HG02973 (cell line): ENCODE data around the gene IER5L.

ENCODE experiments used
- ATAC-seq: cut with Tn5 transposase; IDR thresholded peaks from one replicate; pipeline ENCODE4 v1.9.1; 2021; ENCODE audit warnings: moderate library complexity; ENCODE audit not compliant: unreplicated experiment

IER5L gene

DNA sequence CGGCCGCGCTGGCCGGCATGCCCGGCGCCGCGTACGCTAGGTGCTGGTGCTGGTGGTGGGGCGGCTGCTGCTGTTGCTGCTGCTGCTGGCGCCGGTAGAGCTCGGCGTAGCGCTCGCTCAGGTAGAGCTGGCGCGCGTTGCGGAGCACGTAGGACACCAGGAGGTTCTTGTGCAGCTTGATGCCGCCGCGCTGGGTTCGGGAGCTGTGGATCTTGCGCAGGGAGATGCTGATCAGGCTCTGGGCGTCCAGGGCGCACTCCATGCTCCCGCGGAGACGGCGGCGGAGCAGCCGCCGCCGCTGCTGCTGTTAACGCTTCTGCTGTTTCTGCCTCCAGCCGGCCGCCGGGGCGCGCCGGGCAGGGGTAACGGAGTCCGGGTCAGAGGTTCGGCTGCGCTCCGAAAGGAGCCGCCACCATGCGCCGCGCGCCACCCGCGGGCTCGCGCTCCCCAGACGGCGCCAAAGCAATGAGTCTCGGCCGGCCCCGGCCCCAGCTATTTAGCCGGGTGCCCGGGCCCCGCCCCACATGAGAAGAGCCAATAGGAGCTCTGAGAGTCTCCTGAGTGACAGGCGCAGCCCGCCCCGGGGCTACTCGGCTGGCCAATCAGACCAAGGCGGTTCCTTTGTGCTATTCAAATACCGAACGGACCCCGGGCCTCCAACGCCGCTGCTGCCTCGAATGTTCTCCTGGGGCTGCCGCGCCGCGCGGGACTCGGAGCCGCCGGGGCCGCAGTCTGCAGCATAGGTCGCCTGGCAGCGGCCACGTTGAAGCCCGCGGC, at the start of gene IER5L:
Gene IER5L (minus strand): TSS at position 471 of the 777 bp plus-strand sequence. CDS start 209 bp downstream, at position 262.
- peak; percentile 73 for ATAC-seq

DNA sequence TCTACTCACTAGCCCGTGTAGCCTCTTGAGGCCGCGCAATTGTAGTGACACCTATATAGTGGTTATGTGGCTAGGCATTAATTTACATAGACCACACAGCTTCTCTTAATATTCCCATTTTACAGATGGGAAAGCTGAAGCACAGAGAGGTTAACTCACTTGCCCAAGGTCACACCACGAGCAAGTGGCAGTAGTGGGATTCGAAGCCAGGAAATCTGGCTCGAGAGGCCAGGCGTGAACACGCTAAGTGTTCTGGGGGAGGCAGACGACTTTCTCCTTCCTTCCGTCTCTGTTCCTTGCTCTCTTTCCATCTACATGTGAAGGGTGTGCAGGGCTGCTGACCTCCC, 49.8 kb upstream of the IER5L start:
- ATAC-seq = no peak

GRCh38 chr9:129225815-129226214, 47.8 kb upstream of the IER5L start:
- ATAC-seq = no peak

DNA sequence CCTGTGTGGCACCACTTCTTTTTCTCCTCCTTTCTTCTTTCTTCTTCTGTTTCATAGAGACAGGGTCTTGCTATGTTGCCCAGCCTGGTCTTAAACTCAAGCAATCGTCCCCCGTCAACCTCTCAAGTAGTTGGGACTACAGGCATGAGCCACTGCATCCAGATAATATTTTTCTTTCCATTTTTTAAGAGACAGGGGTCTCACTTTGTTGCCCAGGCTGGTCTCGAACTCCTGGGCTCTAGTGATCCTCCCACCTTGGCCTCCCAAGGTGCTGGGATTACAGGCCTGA, 47.4 kb upstream of the IER5L start:
- ATAC-seq = no peak

DNA sequence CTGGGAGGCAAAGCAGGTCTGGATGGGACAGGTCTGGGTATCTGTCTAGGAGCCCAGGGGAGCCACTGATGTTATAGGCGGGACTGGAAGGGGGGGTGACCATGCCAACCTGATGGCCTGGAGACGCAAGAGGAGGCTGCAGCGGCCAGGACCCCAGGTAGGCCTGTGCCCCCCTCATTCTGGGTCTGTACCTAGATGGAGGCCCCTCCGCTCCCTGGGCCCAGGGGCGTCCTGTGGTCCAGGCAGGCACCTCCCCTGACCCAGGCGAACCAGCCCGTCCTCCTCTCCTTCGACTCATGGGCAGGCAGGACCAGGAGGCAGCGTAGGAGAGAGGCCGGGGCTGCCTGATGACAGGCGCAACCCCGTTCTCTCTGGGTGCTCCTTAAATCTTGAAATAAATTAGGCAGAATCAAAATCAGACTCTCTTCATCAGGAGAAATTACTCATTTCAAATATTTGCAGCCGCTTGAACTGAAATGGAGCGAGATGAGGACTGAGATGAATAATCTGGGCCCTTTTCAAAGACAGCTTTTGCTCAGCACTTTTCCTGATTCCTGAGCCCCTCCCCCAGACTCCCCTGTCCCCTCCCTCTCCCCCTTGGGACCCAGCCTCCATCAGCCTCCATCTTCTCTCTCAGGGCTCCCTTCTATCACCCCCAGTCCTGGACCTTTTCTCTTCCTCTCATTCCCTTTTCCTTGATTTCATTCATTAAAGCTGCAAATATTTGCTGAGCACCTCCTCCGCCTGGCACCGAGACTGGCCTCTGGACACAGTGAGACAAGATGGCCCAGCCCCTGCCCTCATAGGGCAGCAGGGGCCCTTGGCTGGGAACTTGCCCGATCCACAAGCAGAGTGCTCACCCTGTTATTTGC, 46.8 kb upstream of the IER5L start:
- ATAC-seq = no peak

- no peak for ATAC-seq
These were observed 45.6 kb upstream of the IER5L start for GRCh38 chr9:129223551-129224208.

DNA sequence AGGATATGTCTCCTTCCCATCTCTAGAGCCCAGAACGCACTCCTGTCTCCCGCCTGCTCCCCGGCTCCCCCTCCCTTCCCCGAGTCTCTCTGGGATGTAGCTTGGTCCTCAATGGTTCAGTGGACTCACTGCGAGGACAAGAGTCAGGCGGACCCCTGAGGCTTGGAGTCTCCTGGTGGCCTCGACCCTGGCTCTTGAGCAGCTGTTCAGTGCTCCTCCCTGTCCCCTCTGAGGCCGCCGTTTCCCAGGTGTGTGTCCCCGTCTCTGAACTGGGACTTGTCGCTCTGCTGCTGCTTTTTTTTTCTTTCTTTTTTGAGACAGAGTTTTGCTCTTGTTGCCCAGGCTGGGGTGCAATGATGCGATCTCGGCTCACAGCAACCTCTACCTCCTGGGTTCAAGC, 44.8 kb upstream of the IER5L start:
- no peak for ATAC-seq

- ATAC-seq = no peak
These were observed 44.0 kb upstream of the IER5L start for GRCh38 chr9:129221979-129222635.

DNA sequence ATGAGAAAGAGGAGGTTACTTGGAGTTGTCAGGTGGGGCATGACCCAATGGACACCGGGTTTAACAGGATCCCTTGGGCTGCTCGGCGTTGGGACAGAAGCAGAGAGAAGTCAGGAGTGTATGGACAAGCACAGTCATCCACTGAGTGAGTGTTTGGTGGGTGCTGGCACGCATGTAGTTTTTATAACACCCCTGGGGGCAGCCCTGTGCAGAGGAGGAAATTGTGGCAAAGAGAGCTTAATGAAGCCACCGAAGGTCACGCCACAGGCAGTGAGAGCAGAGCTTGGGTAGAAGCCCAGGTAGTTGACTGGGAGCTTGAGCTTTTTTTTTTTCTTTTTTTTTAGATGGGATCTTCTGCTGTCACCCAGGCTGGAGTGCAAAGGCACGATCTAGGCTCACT, 43.2 kb upstream of the IER5L start:
- no peak for ATAC-seq

GRCh38 chr9:129220771-129221170, 42.7 kb upstream of the IER5L start:
- ATAC-seq = no peak

DNA sequence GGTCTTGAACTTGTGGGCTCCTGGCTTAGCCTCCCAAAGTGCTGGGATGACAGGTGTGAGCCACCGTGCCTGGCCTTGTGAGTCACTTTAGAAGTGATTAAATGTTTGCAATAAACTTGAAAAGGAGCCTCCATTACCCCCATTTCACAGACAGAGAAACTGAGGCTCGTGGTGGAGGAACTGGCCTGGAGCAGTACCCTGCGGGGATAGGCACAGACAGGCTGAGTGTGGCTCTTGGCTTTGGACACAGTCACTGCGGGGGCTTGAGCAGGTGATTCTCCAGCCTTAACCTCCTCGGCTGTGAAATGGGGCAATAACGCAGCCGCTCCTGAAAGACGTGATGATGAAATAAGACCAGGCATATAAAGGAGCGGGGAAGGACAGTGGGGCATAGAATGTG, 40.9 kb upstream of the IER5L start:
- ATAC-seq = no peak

DNA sequence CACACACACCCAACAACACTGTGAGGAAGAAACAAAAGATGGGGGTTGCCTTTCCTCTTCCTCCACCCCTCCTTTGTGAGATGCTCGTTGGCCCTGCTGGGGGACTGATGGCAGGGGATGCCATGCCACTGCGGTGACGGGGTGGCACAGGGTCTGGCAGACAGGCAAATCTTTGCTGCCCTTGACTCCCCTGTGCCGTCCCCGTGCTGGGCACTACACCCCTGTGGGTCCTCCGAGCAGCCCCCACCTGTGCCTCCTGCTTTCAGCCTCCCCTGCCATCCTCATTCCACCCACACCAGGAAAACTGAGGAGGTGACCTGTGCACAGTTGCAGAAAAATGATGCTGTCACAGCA, 40.2 kb upstream of the IER5L start:
- no peak for ATAC-seq

GRCh38 chr9:129213551-129213950, 35.5 kb upstream of the IER5L start:
- no peak for ATAC-seq

- no peak for ATAC-seq
These were observed 33.6 kb upstream of the IER5L start for GRCh38 chr9:129211686-129212085.

DNA sequence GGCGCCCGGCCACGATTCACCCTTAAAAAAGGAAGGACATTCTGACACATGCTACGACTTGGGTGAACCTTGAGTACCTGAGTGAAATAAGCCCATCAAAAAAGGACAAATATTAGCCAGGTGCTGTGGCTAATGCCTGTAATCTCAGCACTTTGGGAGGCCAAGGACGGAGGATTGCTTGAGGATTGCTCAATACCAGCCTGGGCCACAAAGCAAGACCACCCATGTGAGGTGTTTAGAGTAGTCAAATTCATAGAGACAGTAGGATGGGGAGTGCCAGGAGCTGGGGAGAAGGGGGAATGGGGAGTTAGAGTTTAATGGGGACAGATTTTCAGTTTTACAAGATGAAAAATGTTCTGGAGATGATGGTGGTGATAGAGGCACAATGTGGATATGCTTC, 32.1 kb upstream of the IER5L start:
- ATAC-seq = no peak

GRCh38 chr9:129209580-129209979, 31.5 kb upstream of the IER5L start:
- no peak for ATAC-seq

DNA sequence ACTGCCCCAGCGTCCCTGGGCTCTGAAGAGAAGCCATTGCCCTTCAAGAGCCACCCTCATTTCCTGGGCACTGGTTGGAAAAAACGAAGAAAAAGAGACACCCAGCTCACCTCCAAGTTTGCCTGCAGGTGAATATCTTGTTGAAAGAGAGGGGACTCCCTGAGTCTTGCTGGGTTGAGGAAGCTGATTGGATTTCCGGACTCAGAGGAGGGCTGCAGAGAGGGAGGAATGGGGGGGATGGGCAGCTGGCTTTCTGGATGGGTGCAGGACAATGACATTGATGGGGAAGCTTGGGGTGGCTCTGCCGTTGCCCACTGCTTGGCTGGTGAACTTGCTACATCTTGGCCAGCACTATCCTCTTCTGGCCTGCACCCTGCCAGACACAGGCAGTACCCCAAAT, 31.0 kb upstream of the IER5L start:
- no peak for ATAC-seq

DNA sequence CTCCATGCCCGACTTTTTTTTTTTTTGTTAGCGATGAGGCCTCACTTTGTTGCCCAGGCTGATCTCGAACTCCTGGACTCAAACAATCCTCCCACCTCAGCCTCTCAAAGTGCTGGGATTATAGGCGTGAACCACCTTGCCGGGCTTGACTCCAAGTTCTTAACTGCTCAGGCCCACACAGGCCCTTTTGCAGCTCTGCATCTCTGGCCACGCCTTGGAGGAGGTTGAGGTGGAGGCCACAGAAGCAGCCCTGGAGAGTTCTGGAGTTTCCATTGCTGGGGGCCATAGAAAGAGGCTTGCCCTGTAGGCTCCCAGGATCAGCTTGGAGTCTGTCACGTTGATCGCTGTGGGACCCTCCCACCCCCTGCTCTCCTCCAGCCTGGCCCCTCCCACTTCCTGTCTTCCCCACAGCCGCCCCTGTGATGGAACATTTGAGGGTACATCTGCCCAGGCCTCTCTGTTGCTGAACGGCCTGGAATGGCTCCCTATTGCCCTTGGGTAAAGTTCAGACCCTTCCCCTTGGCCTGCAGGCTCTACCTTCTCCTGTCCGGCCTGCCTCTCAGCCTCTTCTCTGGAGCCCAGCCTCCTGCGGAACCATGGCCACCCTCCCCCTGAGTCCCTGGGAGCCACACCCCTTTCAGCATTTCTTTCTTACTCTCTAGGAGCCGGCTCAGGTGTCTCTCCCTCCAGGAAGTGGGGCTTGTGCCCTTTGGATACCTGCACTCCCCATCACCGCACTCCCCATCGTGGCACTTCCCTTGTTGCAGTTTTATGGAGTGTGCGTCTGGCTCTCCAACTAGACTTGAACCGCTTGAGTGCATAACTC, 30.4 kb upstream of the IER5L start:
- no peak for ATAC-seq

DNA sequence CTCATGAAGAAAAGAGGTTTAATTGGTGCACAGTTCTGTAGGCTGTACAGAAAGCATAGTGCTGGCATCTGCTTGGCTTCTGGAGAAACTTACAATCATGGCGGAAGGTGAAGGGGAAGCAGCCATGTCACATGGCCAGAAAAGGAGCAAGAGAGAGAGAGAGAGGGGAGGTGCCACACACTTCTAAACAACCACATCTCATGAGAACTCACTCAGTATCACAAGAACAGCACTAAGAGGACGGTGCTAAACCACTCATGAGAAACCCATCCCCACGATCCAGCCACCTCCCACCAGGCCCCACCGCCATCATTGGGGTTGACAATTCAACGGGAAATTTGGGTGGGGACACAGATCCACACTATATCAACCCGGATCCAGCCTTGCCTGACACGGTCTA, 28.8 kb upstream of the IER5L start:
- ATAC-seq = no peak

DNA sequence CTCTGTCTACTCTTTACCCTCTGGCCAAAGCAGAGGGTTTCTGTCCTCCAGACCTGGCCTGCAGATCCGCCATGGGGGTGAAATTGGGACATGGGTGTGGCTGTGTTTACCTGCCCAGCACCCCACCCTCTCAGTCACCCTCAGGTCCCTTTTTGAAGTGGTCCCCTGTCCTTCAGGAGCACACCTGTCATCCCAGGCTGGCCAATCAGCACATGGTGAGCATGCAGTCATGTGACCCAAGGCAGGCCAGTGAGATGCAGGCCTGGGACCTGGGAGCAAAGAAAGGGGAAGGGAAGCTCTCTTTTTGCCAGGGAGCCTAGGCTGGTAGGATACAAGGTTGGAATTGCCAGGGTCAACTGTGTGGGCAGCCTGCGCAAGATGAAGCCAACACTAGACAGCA, 28.3 kb upstream of the IER5L start:
- no peak for ATAC-seq

DNA sequence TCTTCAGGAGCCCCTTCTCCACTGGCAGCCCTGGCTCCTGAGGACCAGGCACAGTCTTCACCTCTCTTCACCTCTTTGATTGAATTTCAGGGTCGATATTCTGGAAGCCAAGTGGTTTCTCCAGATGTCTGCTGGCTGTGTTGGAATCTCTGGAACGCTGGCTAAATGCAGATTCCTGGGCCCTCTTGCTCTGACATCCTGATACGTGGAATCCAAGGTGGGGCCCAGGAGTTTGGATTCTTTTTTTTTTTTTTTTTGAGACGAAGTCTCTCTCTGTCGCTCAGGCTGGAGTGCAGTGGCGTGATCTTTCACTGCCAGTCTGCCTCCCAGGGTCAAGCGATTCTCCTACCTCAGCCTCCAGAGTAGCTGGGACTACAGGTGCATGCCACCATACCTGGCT, 26.8 kb upstream of the IER5L start:
- no peak for ATAC-seq
